Uterus (tissue), 4 donors: ENCODE results near the gene EML6. TPM values are rescaled to one million over a fixed set of nuclear protein-coding genes. Genes with fewer than 3 reads are reported as not detected.

ENCODE experiments used
- DNase-seq, 2 donors: peaks; one replicate each; pipeline ENCODE4 v3.0.0-alpha.2; 2019 to 2020
- H3K27ac ChIP-seq, 2 donors: fragments of 200-600 bp; sonication (generic); 1 replicate in 1 of 2; 2 replicates in 1 of 2; pipeline ENCODE4 v1.5.1; 2016 to 2018
- H3K27me3 ChIP-seq, 2 donors: fragments of 200-600 bp; sonication (generic); one replicate each; pipeline ENCODE4 v1.5.1; 2018 to 2019; ENCODE audit warnings: control low read depth in 1 of 2
- H3K36me3 ChIP-seq, 2 donors: fragments of 200-600 bp; sonication (generic); one replicate each; pipeline ENCODE4 v1.5.1; 2019; ENCODE audit warnings: control low read depth in 1 of 2
- H3K4me1 ChIP-seq, 2 donors: fragments of 200-600 bp; sonication (generic); one replicate each; pipeline ENCODE4 v1.5.1; 2018 to 2019; ENCODE audit warnings: control low read depth in 1 of 2
- H3K4me3 ChIP-seq, 2 donors: fragments of 200-600 bp; sonication (generic); 1 replicate in 1 of 2; 2 replicates in 1 of 2; pipeline ENCODE4 v1.5.1; 2018 to 2019; ENCODE audit warnings: mild to moderate bottlenecking in 1 of 2
- H3K9me3 ChIP-seq, 2 donors: fragments of 200-600 bp; sonication (generic); one replicate each; pipeline ENCODE4 v1.5.1; 2019; ENCODE audit warnings: control low read depth in 1 of 2
- CTCF ChIP-seq, 4 experiments: fragments of 200-600 bp in 2 of 4; fragments of 450-650 bp in 2 of 4; sonication (generic) in 2 of 4; IDR thresholded peaks; one replicate each; pipeline ENCODE4 v1.5.1; 2016 to 2019; ENCODE audit warnings: antibody characterized with exemption in 4 of 4, mild to moderate bottlenecking in 2 of 4, moderate library complexity in 1 of 4
- POLR2A ChIP-seq, 2 donors: fragments of 450-650 bp; IDR thresholded peaks; one replicate each; pipeline ENCODE4 v1.6.1; 2016; ENCODE audit warnings: antibody characterized with exemption in 2 of 2, mild to moderate bottlenecking in 1 of 2, moderate library complexity in 1 of 2
- intact Hi-C: fragments of 100-400 bp; cut with DNase I; formaldehyde crosslinking; loops from one replicate; pipeline ENCODE4 v1.15.1; 2023; ENCODE audit warnings: low total_unique reads
- total RNA-seq, 4 donors: library from RNA; depleted of rRNA in 3 of 4; stranded (reverse); fragments of >200 nt in 3 of 4; gene quantifications; one replicate each; pipeline versions ENCODE4 v1.1.0 to v1.2.4, GENCODE V29; 2014 to 2023
- donor health status: DM: yes; HTN: yes; CAD: no.

Gene EML6
- total RNA-seq, 4 donors from 2014 or later, result 0.26 to 2.4 (median 1.5) TPM

- H3K27me3 ChIP-seq, result no peaks in the 10 kb centered on the region
- peaks cover 3 to 8% of the 10 kb centered on the region in 2 donors for H3K4me1 ChIP-seq
- no peak overlapping the region for H3K4me3 ChIP-seq
- no peaks in the 10 kb centered on the region for H3K36me3 ChIP-seq
- intact Hi-C loops, result no loop called here
- no peak overlapping the region for H3K27ac ChIP-seq
- TF ChIP-seq CTCF (IDR thresholded peaks at IDR 0.05) (no peak), POLR2A (IDR thresholded peaks at IDR 0.05) (no peak)
- no peaks in the 10 kb centered on the region for H3K9me3 ChIP-seq
- no peak for DNase-seq
These were observed 3.5 kb downstream of the EML6 start for GRCh38 chr2:54726940-54727339.

GRCh38 chr2:54728669-54729120 lies 5.2 kb downstream of the EML6 start:
- H3K9me3 ChIP-seq, result no peaks in the 10 kb centered on the region
- DNase-seq, result no peak
- H3K36me3 ChIP-seq, result no peaks in the 10 kb centered on the region
- TF ChIP-seq POLR2A (IDR thresholded peaks at IDR 0.05), result no peak
- TF ChIP-seq CTCF (IDR thresholded peaks at IDR 0.05), result no peak
- H3K27me3 ChIP-seq, result no peaks in the 10 kb centered on the region
- intact Hi-C loops, result no loop called here
- H3K4me1 ChIP-seq, result peaks cover 3 to 8% of the 10 kb centered on the region in 2 donors
- no peak overlapping the region for H3K27ac ChIP-seq
- no peak overlapping the region for H3K4me3 ChIP-seq

- TF ChIP-seq CTCF (IDR thresholded peaks at IDR 0.05), result no peak
- TF ChIP-seq POLR2A (IDR thresholded peaks at IDR 0.05), result no peak
- H3K27me3 ChIP-seq, result no peaks in the 10 kb centered on the region
- no peaks in the 10 kb centered on the region for H3K9me3 ChIP-seq
- intact Hi-C loops, result no loop called here
- DNase-seq, result no peak
- no peaks in the 10 kb centered on the region for H3K36me3 ChIP-seq
- H3K4me1 ChIP-seq, result no peaks in the 10 kb centered on the region
- no peak overlapping the region for H3K4me3 ChIP-seq
- H3K27ac ChIP-seq, result no peak overlapping the region
These were observed 12.2 kb downstream of the EML6 start for GRCh38 chr2:54735636-54736035.

- Histone ChIP-seq H3K9me3 (no peaks in the 10 kb centered on the region), H3K36me3 (no peaks in the 10 kb centered on the region), H3K27ac (no peak overlapping the region), H3K4me3 (no peak overlapping the region), H3K4me1 (no peaks in the 10 kb centered on the region), H3K27me3 (no peaks in the 10 kb centered on the region)
- no peak for DNase-seq
- intact Hi-C loops, result no loop called here
- no peak for TF ChIP-seq CTCF (IDR thresholded peaks at IDR 0.05)
These were observed 14.8 kb downstream of the EML6 start for GRCh38 chr2:54738281-54738680.

- no peak for TF ChIP-seq CTCF (IDR thresholded peaks at IDR 0.05)
- no peak for TF ChIP-seq POLR2A (IDR thresholded peaks at IDR 0.05)
- DNase-seq, result no peak
These were observed 16.9 kb downstream of the EML6 start for GRCh38 chr2:54740333-54740732.

More at GRCh38 chr2:54740333-54740732, 16.9 kb downstream of the EML6 start:
- no peak overlapping the region for H3K27ac ChIP-seq
- intact Hi-C loops, result no loop called here
- no peaks in the 10 kb centered on the region for H3K9me3 ChIP-seq
- H3K36me3 ChIP-seq, result no peaks in the 10 kb centered on the region
- H3K27me3 ChIP-seq, result no peaks in the 10 kb centered on the region
- no peaks in the 10 kb centered on the region for H3K4me1 ChIP-seq
- no peak overlapping the region for H3K4me3 ChIP-seq
